Epithelial cell of esophagus (primary cell): ENCODE results near the gene CHID1.

Source experiments
- DNase-seq: peaks from one replicate; pipeline ENCODE4 v3.0.0; 2010; ENCODE audit warnings: low read depth
- H3K4me3 ChIP-seq: 2 replicates; pipeline ENCODE4 v1.5.1; 2011; ENCODE audit warnings: mild to moderate bottlenecking, low read length, control low read depth
- TF ChIP-seq, protein P1 (sequence below): IDR thresholded peaks from 2 replicates; pipeline ENCODE4 v1.5.1; 2011; ENCODE audit warnings: low read depth, mild to moderate bottlenecking, low read length, control low read depth, inconsistent platforms; ENCODE audit not compliant: insufficient read depth; ENCODE audit errors: missing control alignments

The CHID1 gene

DNA sequence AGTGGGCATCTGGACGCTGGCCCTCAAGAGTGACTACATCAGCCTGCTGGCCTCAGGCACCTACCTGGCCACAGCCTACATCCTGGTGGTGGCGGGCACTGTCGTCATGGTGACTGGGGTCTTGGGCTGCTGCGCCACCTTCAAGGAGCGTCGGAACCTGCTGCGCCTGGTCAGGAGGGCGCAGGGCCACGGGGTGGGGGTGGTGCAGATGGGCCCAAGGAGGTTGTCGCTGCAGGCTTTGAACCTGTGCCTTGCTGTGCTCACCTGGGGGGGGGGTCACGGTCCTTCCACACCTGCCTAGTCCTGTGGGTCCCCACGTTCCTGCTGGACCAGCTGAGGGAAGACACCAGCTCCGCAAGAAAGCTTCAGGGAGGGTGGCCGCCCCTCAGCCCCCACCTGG is 74.3 kb downstream of the CHID1 start:
- no peak overlapping the region for H3K4me3 ChIP-seq
- DNase-seq = no peak
- TF ChIP-seq, protein P1, sequence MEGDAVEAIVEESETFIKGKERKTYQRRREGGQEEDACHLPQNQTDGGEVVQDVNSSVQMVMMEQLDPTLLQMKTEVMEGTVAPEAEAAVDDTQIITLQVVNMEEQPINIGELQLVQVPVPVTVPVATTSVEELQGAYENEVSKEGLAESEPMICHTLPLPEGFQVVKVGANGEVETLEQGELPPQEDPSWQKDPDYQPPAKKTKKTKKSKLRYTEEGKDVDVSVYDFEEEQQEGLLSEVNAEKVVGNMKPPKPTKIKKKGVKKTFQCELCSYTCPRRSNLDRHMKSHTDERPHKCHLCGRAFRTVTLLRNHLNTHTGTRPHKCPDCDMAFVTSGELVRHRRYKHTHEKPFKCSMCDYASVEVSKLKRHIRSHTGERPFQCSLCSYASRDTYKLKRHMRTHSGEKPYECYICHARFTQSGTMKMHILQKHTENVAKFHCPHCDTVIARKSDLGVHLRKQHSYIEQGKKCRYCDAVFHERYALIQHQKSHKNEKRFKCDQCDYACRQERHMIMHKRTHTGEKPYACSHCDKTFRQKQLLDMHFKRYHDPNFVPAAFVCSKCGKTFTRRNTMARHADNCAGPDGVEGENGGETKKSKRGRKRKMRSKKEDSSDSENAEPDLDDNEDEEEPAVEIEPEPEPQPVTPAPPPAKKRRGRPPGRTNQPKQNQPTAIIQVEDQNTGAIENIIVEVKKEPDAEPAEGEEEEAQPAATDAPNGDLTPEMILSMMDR = no peak

DNA sequence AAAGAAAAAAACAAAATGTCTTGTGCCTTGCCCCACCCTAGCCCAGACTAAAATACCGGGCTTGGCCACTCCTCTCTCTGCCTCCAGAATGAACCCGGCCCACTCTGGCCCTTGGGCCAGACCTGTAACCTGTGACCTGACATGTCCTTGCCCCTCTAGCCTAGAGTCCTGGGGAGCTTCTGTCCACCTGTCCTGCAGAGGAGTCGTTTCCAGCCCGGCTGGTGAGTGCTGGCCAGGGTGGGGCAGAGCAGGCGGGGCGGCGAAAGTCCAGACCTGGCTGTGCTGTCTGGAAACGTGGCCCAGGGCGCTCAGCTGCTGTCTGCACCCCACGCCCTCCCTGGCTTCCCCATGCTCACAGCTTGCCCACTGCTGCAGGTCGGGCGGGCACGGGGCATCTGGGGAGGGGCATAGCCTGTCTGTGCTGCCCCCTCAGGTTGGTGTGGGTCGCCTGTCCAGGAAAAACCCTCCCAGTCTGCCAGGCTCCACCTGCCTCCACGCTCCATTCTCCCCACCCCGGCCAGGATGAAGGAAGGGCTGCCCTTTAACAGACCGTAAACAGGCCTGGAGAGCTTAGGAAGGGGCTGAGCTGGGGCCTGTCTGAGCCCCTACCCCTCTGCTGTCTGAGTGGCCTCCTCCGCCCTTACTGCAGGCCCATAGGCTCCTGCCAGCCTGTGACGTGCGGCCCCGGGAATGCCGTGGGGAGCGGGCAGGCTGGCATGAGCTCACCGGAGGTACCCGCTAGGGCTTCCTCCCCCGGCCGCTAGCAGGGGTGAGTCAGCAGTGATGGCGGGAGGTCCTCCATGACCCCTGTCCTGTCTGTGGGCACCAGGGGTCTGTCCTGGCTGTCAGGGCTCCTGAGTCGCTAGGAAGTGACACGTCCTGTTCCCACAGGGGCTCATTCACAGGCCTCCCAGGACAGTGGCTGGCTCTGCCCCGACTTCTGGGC is 76.0 kb downstream of the CHID1 start:
- TF ChIP-seq, protein P1 = no peak
- DNase-seq = peak; percentile 96
- H3K4me3 ChIP-seq = peak overlapping the region; percentile 74

DNA sequence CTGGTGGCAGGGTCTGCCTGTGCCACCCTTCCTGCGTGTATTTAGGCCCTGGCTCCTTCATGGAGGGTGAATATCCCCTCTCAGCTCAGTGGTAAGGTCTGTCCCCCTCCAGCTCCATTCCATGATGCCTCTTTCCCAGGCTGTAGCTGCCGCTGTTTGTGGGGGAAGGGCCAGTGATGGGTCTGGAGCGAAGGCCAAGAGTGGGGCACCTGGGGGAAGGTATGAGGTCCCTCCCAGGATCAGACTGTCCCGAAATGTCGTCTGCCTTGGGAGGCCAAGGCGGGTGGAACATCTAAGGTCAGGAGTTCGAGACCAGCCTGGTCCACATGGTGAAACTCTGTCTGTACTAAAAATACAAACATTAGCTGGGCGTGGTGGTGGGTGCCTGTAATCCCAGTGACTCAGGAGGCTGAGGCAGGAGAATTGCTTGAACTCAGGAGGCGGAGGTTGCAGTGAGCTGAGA is 76.7 kb downstream of the CHID1 start:
- H3K4me3 ChIP-seq = peak overlapping the region; percentile 74
- TF ChIP-seq, protein P1 = no peak
- DNase-seq = peak; percentile 49

DNA sequence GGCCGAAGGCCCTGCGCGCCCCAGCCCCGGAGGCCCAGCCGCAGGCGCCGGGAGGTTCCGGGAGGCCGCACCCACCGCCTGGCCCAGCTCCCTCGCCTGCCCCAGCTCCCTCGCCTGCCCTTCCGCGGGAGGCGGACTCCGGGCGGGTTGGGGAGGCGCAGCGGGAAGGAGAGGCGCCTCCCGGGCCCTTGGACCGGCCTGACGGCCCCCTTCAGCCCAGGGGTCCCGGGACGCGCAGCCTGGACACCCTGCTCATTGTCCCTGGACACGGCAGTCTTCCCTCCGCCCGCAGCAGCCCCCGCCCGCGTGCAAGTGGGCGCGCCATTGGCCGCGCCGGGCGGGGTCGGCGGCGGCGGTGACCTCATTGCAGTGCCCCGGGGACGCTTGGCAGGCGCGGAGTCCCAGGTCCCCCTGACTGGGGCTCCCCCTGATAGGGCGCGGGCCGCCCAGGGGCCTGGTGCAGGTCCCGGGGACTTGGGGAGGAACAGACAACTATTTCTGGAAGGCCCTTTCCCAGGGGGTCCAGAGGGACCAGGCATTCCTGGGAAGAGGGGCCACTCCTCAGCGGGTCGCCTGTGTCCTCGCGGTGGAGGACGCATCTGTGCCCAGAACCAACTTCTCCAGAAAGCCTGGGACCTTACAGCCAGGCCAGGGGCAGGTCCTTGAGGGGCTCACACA is 77.4 kb downstream of the CHID1 start:
- H3K4me3 ChIP-seq = peak overlapping the region; percentile 74
- DNase-seq = peak; percentile 61
- TF ChIP-seq, protein P1 = no peak

DNA sequence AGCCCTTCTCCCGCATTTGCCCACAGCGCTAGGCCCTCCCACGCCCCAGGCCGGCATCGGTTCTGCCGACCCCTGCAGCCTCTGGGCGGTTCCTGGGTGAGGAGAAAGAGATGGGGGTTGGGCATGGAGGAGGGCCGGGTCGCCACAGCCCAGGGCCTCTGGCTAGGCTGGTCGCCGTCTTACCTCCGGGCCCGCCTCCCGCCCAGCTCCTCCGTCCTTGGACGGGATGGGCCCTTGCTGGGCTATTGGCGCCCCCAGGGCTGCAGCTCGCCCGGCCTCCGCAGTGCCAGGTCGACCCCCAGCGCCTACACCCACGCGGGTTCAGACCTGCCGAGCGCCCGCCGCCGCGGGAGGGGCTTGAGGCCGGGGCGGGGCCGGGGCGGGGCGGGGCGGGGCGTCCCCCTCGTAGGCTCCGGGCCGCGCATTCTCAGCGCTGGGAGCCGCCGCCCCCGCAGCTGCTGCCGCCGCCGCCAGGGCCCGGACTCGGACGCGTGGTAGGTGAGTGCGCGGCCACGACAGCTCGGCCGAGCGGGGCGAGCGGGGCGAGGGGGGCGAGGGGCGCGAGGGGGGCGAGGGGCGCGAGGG is 78.0 kb downstream of the CHID1 start, which contains the start of gene CD151:
Gene CD151 (plus strand): TSS at position 424 of the 585 bp plus-strand sequence. CDS start 3,118 bp downstream, outside the sequence.
- peak; percentile 79 for DNase-seq
- TF ChIP-seq, protein P1 = no peak
- H3K4me3 ChIP-seq = peak within 1 kb of the TSS; percentile 74

DNA sequence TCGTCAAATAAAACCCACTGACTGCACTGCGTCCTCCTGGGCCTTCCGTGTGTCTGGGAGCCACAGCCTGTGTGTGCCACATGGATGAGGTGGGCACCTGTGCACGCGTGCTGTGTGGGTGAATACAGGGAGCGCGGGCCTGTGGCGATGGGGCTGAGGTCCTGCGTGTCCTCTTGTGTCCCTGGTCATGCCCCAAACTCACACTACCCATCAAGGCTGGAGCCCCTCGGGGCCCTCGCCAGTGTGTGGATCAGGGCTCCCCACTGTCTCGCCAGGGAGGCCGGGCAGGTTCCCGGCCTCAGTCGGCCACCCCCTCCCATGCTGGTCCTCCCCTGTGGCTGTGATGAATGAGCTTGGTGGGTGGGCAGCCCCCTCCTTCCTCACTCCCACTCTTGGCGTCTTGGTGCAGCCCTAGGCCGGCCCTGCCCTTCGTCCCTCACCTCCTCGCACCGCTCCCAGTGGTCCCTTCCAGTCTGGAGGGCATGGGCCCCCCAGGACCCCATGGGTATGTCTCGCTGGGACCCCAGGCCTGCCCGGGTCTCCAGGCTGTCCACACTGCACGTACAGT is 78.6 kb downstream of the CHID1 start:
- no peak for DNase-seq
- TF ChIP-seq, protein P1 = no peak
- H3K4me3 ChIP-seq = peak overlapping the region; percentile 40
